H1 (cell line): ENCODE measurements around the gene SPAG16. TPM values are rescaled to one million over a fixed set of nuclear protein-coding genes. Genes with fewer than 3 reads are reported as not detected.

Experiments used
- CTCF ChIA-PET: fragments of 300-600 bp; sonication (Branson Sonifier 250); formaldehyde crosslinking; loops from one replicate; lab custom pipeline; 2021; ENCODE audit not compliant: partially characterized antibody; lab: Charles Lee
- POLR2A ChIA-PET: fragments of 300-600 bp; sonication (Branson Sonifier 250); formaldehyde crosslinking; loops from one replicate; lab custom pipeline; 2021; ENCODE audit warnings: inconsistent platforms; ENCODE audit not compliant: partially characterized antibody; lab: Charles Lee
- DNase-seq, 2 experiments: peaks; one replicate each; pipeline versions ENCODE4 v3.0.0 to v3.0.0-alpha.2; 2010 to 2022; ENCODE audit warnings: low spot score in 2 of 2, low read depth in 1 of 2, mixed read lengths in 1 of 2
- FAIRE-seq: peaks from 2 replicates; lab custom pipeline; 2011; peaks lifted over from hg19 to GRCh38; lab: Jason Lieb, UNC
- H2AFZ ChIP-seq: 2 replicates; pipeline ENCODE4 v1.8.1; 2012; ENCODE audit warnings: low read length, inconsistent platforms
- H2AK5ac ChIP-seq: 2 replicates; pipeline ENCODE4 v1.6.1; 2013; ENCODE audit warnings: low read depth, low read length
- H2BK120ac ChIP-seq: replicated peaks from 2 replicates; pipeline ENCODE3; 2013; ENCODE audit warnings: low read depth, low read length, inconsistent platforms
- H2BK12ac ChIP-seq: 2 replicates; pipeline ENCODE4 v1.6.1; 2013; ENCODE audit warnings: low read depth, low read length
- H2BK15ac ChIP-seq: 2 replicates; pipeline ENCODE4 v1.6.1; 2013; ENCODE audit warnings: low read length
- H2BK20ac ChIP-seq: 2 replicates; pipeline ENCODE4 v1.6.1; 2013; ENCODE audit warnings: low read length
- H2BK5ac ChIP-seq: 2 replicates; pipeline ENCODE4 v1.6.1; 2013; ENCODE audit warnings: low read depth, low read length
- H3K14ac ChIP-seq: 2 replicates; pipeline ENCODE4 v1.6.1; 2013; ENCODE audit warnings: inconsistent platforms; ENCODE audit not compliant: insufficient read length
- H3K18ac ChIP-seq: 2 replicates; pipeline ENCODE4 v1.6.1; 2013; ENCODE audit warnings: low read length; ENCODE audit errors: extremely low read depth
- H3K23ac ChIP-seq: 2 replicates; pipeline ENCODE4 v1.6.1; 2013; ENCODE audit warnings: inconsistent platforms; ENCODE audit not compliant: insufficient read length
- H3K23me2 ChIP-seq: 2 replicates; pipeline ENCODE4 v1.6.1; 2013; ENCODE audit warnings: low read depth, low read length
- H3K27ac ChIP-seq: 2 replicates; pipeline ENCODE4 v1.6.1; 2011; ENCODE audit warnings: low read depth, low read length, inconsistent platforms
- H3K27me3 ChIP-seq, 4 experiments: replicated peaks in 1 of 4; 1 replicate in 1 of 4; 2 replicates in 3 of 4; pipeline versions ENCODE4 v1.6.1 to v1.8.1; 2011 to 2013; ENCODE audit warnings: low read length in 3 of 4, mild to moderate bottlenecking in 3 of 4, inconsistent platforms in 2 of 4, mixed read lengths in 2 of 4, moderate library complexity in 1 of 4; ENCODE audit not compliant: control insufficient read depth in 3 of 4, insufficient read depth in 3 of 4; ENCODE audit errors: extremely low read depth in 1 of 4
- H3K36me3 ChIP-seq, 4 experiments: 2 replicates each; pipeline versions ENCODE4 v1.6.1 to v1.8.1; 2011 to 2013; ENCODE audit warnings: mild to moderate bottlenecking in 4 of 4, low read length in 3 of 4, moderate library complexity in 2 of 4, control low read depth in 1 of 4, inconsistent platforms in 1 of 4; ENCODE audit not compliant: insufficient read depth in 4 of 4, control insufficient read depth in 2 of 4
- H3K4ac ChIP-seq: replicated peaks from 2 replicates; pipeline ENCODE3; 2013; ENCODE audit warnings: low read length, low read depth, mixed read lengths, inconsistent platforms; ENCODE audit not compliant: insufficient read length
- H3K4me1 ChIP-seq, 4 experiments: replicated peaks in 1 of 4; 1 replicate in 1 of 4; 2 replicates in 3 of 4; pipeline versions ENCODE4 v1.6.1 to v1.8.1; 2011 to 2013; ENCODE audit warnings: low read length in 3 of 4, inconsistent platforms in 2 of 4, mixed read lengths in 1 of 4; ENCODE audit not compliant: insufficient read depth in 4 of 4, control insufficient read depth in 3 of 4
- H3K4me2 ChIP-seq, 2 experiments: 2 replicates each; pipeline versions ENCODE4 v1.6.1 to v1.8.1; 2011 to 2013; ENCODE audit warnings: low read depth in 2 of 2, low read length in 2 of 2, control low read depth in 1 of 2, inconsistent platforms in 1 of 2, mild to moderate bottlenecking in 1 of 2; ENCODE audit not compliant: insufficient read depth in 1 of 2
- H3K4me3 ChIP-seq, 4 experiments: fragments of 200-600, 300-600 bp in 1 of 4; sonication (generic), shearing (Covaris generic), sonication (Bioruptor Twin) in 1 of 4; 2 replicates each; pipeline versions ENCODE4 v1.5.1 to v1.8.1; 2011 to 2016; ENCODE audit warnings: low read length in 4 of 4, low read depth in 3 of 4, control low read depth in 2 of 4, inconsistent platforms in 2 of 4, mild to moderate bottlenecking in 2 of 4, mixed read lengths in 1 of 4, moderate library complexity in 1 of 4; ENCODE audit not compliant: insufficient read depth in 2 of 4; ENCODE audit errors: extremely low read depth in 1 of 4
- H3K56ac ChIP-seq: replicated peaks from 2 replicates; pipeline ENCODE3; 2013; ENCODE audit warnings: low read depth, mild to moderate bottlenecking, mixed read lengths, low read length, inconsistent platforms; ENCODE audit not compliant: insufficient read length
- H3K79me1 ChIP-seq: 2 replicates; pipeline ENCODE4 v1.6.1; 2013; ENCODE audit warnings: low read depth, low read length, control low read depth
- H3K79me2 ChIP-seq, 2 experiments: 2 replicates each; pipeline versions ENCODE4 v1.6.1 to v1.8.1; 2012 to 2013; ENCODE audit warnings: low read length in 2 of 2, mild to moderate bottlenecking in 2 of 2, inconsistent platforms in 1 of 2; ENCODE audit not compliant: insufficient read depth in 2 of 2, control insufficient read depth in 1 of 2
- H3K9ac ChIP-seq, 4 experiments: replicated peaks in 1 of 4; 1 replicate in 1 of 4; 2 replicates in 3 of 4; pipeline versions ENCODE4 v1.6.1 to v1.8.1; 2011 to 2013; ENCODE audit warnings: low read depth in 3 of 4, low read length in 3 of 4, control low read depth in 2 of 4, mild to moderate bottlenecking in 2 of 4, moderate library complexity in 2 of 4, inconsistent platforms in 1 of 4; ENCODE audit errors: extremely low read depth in 1 of 4
- H3K9me3 ChIP-seq, 2 experiments: 2 replicates each; pipeline versions ENCODE4 v1.6.1 to v1.8.1; 2012 to 2013; ENCODE audit warnings: mild to moderate bottlenecking in 2 of 2, moderate library complexity in 2 of 2, control low read depth in 1 of 2, inconsistent platforms in 1 of 2, low read depth in 1 of 2, low read length in 1 of 2, mixed read lengths in 1 of 2; ENCODE audit not compliant: insufficient read depth in 2 of 2
- H4K20me1 ChIP-seq, 2 experiments: replicated peaks in 1 of 2; 2 replicates each; pipeline versions ENCODE3 to v1.8.1; 2011 to 2013; ENCODE audit warnings: inconsistent platforms in 2 of 2, low read length in 2 of 2, mild to moderate bottlenecking in 1 of 2; ENCODE audit not compliant: insufficient read depth in 2 of 2, control insufficient read depth in 1 of 2
- H4K5ac ChIP-seq: 2 replicates; pipeline ENCODE4 v1.6.1; 2013; ENCODE audit warnings: low read length, low read depth, mixed read lengths, inconsistent platforms; ENCODE audit not compliant: insufficient read length
- H4K8ac ChIP-seq: 2 replicates; pipeline ENCODE4 v1.8.0; 2013; ENCODE audit warnings: mild to moderate bottlenecking, moderate library complexity, low read length, inconsistent platforms; ENCODE audit not compliant: insufficient read depth; ENCODE audit errors: extremely low read depth
- H4K91ac ChIP-seq: replicated peaks from 2 replicates; pipeline ENCODE3; 2013; ENCODE audit warnings: low read length, mixed read lengths, inconsistent platforms; ENCODE audit not compliant: insufficient read length
- TAF7 ChIP-seq: optimal IDR thresholded peaks from 2 replicates; pipeline ENCODE3; 2011; ENCODE audit warnings: low read depth, mild to moderate bottlenecking, inconsistent platforms, low read length, moderate library complexity, borderline replicate concordance
- WGBS, 2 experiments: shearing (Covaris generic) in 1 of 2; methylation state at CpG; one replicate each; pipeline versions ENCODE4 v1.1.6 to v1.1.7; 2013 to 2015; ENCODE audit warnings: low lambda C conversion rate in 2 of 2, mixed read lengths in 2 of 2, inconsistent platforms in 1 of 2, low coverage in 1 of 2, missing lambda C conversion rate in 1 of 2; ENCODE audit not compliant: insufficient replicate concordance in 2 of 2, insufficient coverage in 1 of 2, insufficient read length in 1 of 2; ENCODE audit errors: extremely low coverage in 1 of 2, missing lambda C conversion rate in 1 of 2; 5-methylcytosine and 5-hydroxymethylcytosine counted together
- polyA plus RNA-seq, 7 experiments: library from polyadenylated mRNA; depleted of rRNA in 3 of 7; stranded (reverse) in 5 of 7; unstranded in 2 of 7; fragments of >200 nt in 5 of 7; fragments of 200-250 nt in 2 of 7; gene quantifications; 1 replicate in 5 of 7; 2 replicates in 1 of 7; 4 replicates in 1 of 7; pipeline versions ENCODE4 v1.2.1 to v1.2.3, GENCODE V29; 2011 to 2013; ENCODE audit warnings: missing spikeins in 2 of 7, mixed read lengths in 2 of 7
- total RNA-seq: library from RNA; stranded (reverse); fragmentation: NEBNext Ultra II Directional; extraction: Animal tissue kit (Norgen Biotek cat#: 25700); gene quantifications from 2 replicates; pipeline ENCODE4 v1.2.1, GENCODE V29; 2021

The SPAG16 gene
- total and polyA plus RNA-seq, 2 of the 8 experiments (the other 6 are each of a cell fraction or from before 2014, with no cell fraction given), result 6.0 to 14.9 TPM

- Histone ChIP-seq H3K4me3 (no peak overlapping the region), H4K20me1 (no peaks in the 10 kb centered on the region), H4K91ac (no peak overlapping the region), H3K23ac (no peak overlapping the region), H3K79me1 (no peaks in the 10 kb centered on the region), H3K36me3 (no peaks in the 10 kb centered on the region), H2BK5ac (no peak overlapping the region), H3K9ac (no peak overlapping the region), H3K4me1 (no peaks in the 10 kb centered on the region; a peak in 1 of 7 replicates), H2BK20ac (no peak overlapping the region), H3K56ac (no peak overlapping the region), H2AFZ (no peak overlapping the region), H3K79me2 (no peaks in the 10 kb centered on the region), H2BK15ac (no peak overlapping the region), H3K9me3 (no peaks in the 10 kb centered on the region), H3K27me3 (no peaks in the 10 kb centered on the region), H3K27ac (no peak overlapping the region), H3K18ac (no peak overlapping the region), H2AK5ac (no peak overlapping the region), H3K4ac (no peak overlapping the region), H3K23me2 (no peaks in the 10 kb centered on the region), H4K5ac (no peak overlapping the region), H3K14ac (no peak overlapping the region), H4K8ac (no peak overlapping the region), H2BK120ac (no peak overlapping the region), H3K4me2 (no peak overlapping the region), H2BK12ac (no peak overlapping the region)
- TF ChIP-seq TAF7, result no peak
- WGBS, 2 experiments, result 81% methylated on average over 1 of the region's 1 CpG; no CpG with 5 or more reads in 1 of the 2 experiments
- DNase-seq (no peak), FAIRE-seq (no peak)
- CTCF ChIA-PET, result no interaction called here
- POLR2A ChIA-PET, result no interaction called here
Observed at GRCh38 chr2:214255046-214255445, 970.8 kb downstream of the SPAG16 start.
